GM21381 (cell line): Measurements from ENCODE around the gene CNKSR3.

Source experiments
- ATAC-seq: cut with Tn5 transposase; IDR thresholded peaks from one replicate; pipeline ENCODE4 v1.9.1; 2021; ENCODE audit warnings: mild to moderate bottlenecking, moderate library complexity; ENCODE audit not compliant: unreplicated experiment

Gene CNKSR3

GRCh38 chr6:154428897-154429296 lies 81.6 kb downstream of the CNKSR3 start:
- ATAC-seq: no peak

GRCh38 chr6:154427446-154427845 lies 83.0 kb downstream of the CNKSR3 start:
- ATAC-seq: no peak

GRCh38 chr6:154426997-154427396 lies 83.5 kb downstream of the CNKSR3 start:
- no peak for ATAC-seq

- no peak for ATAC-seq
Observed at GRCh38 chr6:154425034-154425433, 85.5 kb downstream of the CNKSR3 start.

- no peak for ATAC-seq
Observed at GRCh38 chr6:154414021-154414813, 96.3 kb downstream of the CNKSR3 start.

- ATAC-seq: no peak
Observed at GRCh38 chr6:154412106-154412820, 98.2 kb downstream of the CNKSR3 start.

- no peak for ATAC-seq
Observed at GRCh38 chr6:154411076-154411475, 99.4 kb downstream of the CNKSR3 start.

- ATAC-seq: peak; percentile 44
Observed at GRCh38 chr6:154410619-154411072, 99.8 kb downstream of the CNKSR3 start.

GRCh38 chr6:154408891-154409500 lies 101.5 kb downstream of the CNKSR3 start:
- ATAC-seq: no peak

- no peak for ATAC-seq
Observed at GRCh38 chr6:154407440-154407839, 103.0 kb downstream of the CNKSR3 start.

GRCh38 chr6:154406869-154407268 lies 103.6 kb downstream of the CNKSR3 start:
- no peak for ATAC-seq

GRCh38 chr6:154406301-154406700 lies 104.2 kb downstream of the CNKSR3 start:
- no peak for ATAC-seq

- ATAC-seq: peak; percentile 42
Observed at GRCh38 chr6:154404791-154405400, 105.6 kb downstream of the CNKSR3 start.

GRCh38 chr6:154403788-154404187 lies 106.7 kb downstream of the CNKSR3 start:
- ATAC-seq: no peak

- ATAC-seq: no peak
Observed at GRCh38 chr6:154402081-154402780, 108.3 kb downstream of the CNKSR3 start.

GRCh38 chr6:154399097-154399496 lies 111.4 kb downstream of the CNKSR3 start:
- no peak for ATAC-seq

GRCh38 chr6:154397491-154398195 lies 112.8 kb downstream of the CNKSR3 start:
- ATAC-seq: no peak

- ATAC-seq: no peak
Observed at GRCh38 chr6:154395878-154396277, 114.6 kb downstream of the CNKSR3 start.

GRCh38 chr6:154395316-154395715 lies 115.2 kb downstream of the CNKSR3 start:
- ATAC-seq: no peak

- no peak for ATAC-seq
Observed at GRCh38 chr6:154394571-154394970, 115.9 kb downstream of the CNKSR3 start.
